ENCODE measurements around the gene NR1H4.

- TF ChIP-seq BRCA1 (IDR thresholded peaks at IDR 0.05; ENCODE audit: low read depth, low read length) = no peak
- TF ChIP-seq CTCF (IDR thresholded peaks at IDR 0.05; ENCODE audit: control extremely low read depth in 1 of 3, insufficient read depth in 1 of 3, low read depth in 1 of 3, low read length in 3 of 3) = no peak
- TF ChIP-seq PHF8 (conservative IDR thresholded peaks at IDR 0.05; ENCODE audit: low read depth, low read length) = no peak
- no peak for TF ChIP-seq TAF7 (optimal IDR thresholded peaks at IDR 0.05; ENCODE audit: borderline replicate concordance, low read depth, low read length)
These were observed 128.0 kb downstream of the NR1H4 start for GRCh38 chr12:100601626-100602025.

Measured in H1 (cell line).